ENCODE data around the gene PEX14.

PEX14 gene

DNA sequence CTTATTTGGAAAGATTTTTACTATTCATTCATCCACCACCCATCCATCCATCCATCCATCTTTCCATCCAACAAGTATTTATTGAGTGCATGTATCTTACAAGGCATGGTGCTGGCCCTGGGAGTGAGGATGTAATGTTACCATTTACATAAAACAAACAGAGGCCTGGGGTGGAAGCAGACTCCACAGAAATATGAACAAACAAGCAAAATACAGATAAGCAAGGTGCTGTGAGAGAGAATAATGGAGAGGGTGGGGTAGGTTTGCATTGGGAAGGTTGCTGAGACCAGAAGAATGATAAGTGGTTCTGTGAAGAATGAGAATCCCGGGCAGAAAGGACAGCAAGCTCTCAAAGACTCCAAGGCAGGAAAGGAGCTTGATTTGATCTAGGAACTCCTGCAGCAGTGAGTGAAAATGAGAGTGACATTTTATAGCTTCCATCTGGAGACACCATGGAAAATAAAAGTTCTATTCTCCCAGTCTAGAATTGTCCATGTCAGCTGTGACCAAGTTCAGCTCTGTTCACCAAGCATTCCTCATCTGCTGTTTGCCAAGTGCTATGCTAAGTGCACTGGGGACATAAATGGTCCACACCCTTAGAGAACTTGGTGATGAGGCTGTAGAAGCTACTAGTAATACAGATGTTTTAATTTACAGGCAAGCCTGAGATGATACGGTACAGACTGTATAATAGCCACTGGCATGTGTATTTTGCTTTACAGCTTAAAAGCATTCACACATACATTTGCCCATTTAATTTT, 75.3 kb downstream of the PEX14 start:
- no peak for DNase-seq

GRCh38 chr1:10553118-10553517, 78.4 kb downstream of the PEX14 start:
- DNase-seq = no peak

GRCh38 chr1:10555635-10556429, 81.1 kb downstream of the PEX14 start:
- no peak for DNase-seq

- no peak for DNase-seq
Measured at GRCh38 chr1:10556430-10557005, 81.8 kb downstream of the PEX14 start.

- no peak for DNase-seq
Measured at GRCh38 chr1:10557714-10558113, 83.0 kb downstream of the PEX14 start.

GRCh38 chr1:10559386-10559785, 84.6 kb downstream of the PEX14 start:
- DNase-seq = no peak

GRCh38 chr1:10561497-10561896, 86.7 kb downstream of the PEX14 start:
- no peak for DNase-seq

DNA sequence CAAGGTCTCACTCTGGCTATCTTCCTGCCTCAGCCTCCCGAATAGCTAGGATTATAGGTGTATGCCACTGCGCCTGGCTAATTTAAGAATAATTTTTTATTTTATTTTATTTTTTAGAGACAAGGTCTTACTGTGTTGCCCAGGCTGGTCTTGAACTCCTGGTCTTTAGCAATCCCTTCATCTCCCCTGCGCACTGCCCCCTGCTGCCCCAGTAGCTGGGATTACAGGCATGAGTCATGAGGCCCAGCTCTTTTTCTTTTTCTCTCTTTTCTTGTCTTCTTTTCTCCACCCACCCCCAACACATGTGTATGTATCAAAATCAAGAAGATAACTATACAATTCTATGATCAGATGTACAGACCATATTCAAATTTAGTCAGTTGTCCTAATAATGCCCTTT, 87.2 kb downstream of the PEX14 start:
- DNase-seq = no peak

DNA sequence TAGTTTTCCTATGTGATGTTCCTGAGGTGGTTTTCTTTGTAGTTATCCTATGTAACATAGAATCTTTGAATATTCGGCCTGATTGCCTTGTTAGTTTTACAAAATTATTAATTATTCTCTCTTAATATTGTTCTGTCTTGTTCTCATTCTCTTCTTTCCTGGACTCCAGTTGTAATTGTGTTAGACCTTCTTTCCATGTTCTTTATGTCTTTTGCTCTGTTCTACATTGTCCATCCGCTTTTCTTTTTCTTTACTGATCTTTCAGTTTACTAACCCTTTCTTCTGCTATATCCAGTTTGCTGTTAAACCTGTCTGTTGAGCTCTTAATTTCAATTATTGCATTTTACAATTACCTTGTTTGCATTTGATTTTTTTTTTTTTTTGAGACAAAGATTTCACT, 89.3 kb downstream of the PEX14 start:
- no peak for DNase-seq

- no peak for DNase-seq
Measured at GRCh38 chr1:10569531-10569930, 94.8 kb downstream of the PEX14 start.

- DNase-seq = no peak
Measured at GRCh38 chr1:10575616-10576015, 100.9 kb downstream of the PEX14 start.

- no peak for DNase-seq
Measured at GRCh38 chr1:10578070-10578469, 103.3 kb downstream of the PEX14 start.

GRCh38 chr1:10583641-10584040, 108.9 kb downstream of the PEX14 start:
- no peak for DNase-seq

DNA sequence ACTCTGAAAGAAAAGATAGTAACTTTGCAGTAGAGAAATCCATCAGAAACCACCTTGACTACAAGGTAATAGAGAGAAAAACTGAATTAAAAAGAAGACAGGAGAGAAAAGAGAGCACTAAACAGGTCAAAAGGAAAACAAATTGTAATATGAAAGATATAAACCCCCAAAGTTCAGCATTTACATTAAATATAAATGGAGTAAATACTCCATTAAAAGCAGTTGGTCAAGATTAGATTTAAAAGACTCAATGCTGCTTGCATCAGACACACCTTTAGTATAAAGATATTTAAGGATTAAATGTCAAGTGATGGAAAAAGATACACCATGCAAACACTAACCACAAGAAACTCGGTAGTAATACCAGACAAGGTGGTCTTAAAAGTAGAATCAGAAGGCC, 110.5 kb downstream of the PEX14 start:
- DNase-seq = no peak

DNA sequence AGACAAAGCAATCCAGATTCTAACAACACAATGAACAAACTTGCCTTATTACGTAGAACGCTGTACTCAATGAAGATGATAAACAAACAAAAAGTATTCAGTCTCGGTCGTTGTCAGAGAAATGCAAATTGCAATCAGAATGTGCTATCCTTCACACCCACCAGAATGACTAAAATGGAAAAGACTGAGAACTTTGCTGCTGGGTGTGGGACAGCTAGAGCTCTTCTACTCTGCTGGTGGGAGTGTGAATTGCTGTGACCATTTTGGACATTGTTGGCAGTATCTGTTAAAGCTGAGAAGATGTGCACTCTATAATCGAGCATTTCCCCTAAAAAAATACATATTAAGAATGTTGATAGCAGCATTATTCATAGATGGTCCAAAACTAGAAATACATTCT, 111.4 kb downstream of the PEX14 start:
- no peak for DNase-seq

- DNase-seq = no peak
Measured at GRCh38 chr1:10588640-10589039, 113.9 kb downstream of the PEX14 start.

DNA sequence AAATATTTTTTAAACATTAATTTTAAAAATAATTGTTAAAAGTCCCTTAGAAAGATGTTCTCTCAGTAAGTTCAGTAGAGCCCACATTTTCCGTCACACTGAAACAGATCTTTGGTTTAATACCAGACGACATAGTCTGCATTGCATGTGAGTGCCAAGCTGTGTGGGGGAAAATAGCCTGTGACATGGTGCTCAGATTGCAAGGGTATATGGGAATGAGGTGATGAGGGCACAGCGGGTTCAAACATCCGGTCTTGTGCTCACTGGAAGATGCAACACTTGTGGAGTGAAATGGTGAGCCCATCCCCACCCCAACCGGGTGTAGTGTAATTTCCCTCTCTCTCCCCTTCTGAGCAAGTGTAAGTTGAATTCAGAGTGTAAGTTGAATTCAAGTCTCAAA, 114.3 kb downstream of the PEX14 start:
- DNase-seq = no peak

DNA sequence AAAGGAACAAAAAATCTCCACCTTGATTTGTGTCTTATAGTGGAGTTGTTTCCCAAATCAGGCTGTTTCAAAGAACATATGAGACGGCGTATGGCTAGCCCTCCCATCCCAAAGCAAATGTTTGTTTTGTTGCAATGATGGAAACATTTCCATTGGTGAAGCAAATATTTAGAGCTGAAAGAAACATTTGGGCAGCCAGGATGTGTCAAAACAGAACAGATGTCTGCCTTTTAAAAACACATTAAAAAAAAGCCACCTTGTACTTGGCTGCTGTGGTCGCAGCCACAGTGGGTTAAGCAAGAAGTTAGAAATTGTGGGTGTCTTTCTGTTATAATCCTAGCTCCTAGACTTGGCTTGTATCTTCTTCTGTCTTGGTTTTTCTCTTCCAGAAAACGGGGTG, 116.3 kb downstream of the PEX14 start:
- DNase-seq = no peak

DNA sequence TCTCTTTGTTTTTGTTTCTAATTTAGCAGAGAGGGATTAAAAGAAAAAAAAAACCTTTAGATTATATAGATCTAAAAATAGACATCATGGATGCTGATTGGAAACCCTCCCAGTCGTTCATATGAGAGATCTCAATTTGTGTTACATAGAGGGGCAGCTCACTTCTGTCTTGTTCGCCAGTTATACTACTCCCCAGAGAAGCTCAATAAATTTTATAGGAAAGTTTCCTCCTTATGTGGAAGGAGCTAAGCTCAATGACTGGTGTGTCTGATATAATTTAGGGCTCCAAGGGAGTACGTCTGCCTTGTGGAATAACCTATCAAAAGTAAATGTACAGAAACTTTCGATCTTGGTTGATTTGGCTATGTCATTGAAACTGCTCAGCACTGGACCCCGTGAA, 117.6 kb downstream of the PEX14 start:
- no peak for DNase-seq

DNA sequence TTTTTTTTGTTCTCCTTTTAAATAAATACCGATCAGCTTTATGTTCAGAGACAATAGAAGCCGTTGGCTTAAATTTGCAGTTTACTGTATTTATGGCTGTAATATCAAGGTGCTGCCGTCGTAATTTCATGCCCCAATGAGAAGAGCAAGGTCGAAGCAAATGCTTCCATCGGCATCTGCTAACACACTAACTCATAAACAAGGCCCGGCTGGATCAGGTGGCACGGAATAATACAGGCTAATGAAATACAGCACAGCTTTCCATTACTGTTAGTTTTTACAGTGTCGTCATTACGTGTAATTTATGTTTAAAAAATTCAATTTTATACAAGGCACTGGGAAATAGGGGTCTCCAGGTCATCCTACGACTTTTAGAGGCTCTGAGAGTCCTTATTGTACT, 119.0 kb downstream of the PEX14 start:
- no peak for DNase-seq

DNA sequence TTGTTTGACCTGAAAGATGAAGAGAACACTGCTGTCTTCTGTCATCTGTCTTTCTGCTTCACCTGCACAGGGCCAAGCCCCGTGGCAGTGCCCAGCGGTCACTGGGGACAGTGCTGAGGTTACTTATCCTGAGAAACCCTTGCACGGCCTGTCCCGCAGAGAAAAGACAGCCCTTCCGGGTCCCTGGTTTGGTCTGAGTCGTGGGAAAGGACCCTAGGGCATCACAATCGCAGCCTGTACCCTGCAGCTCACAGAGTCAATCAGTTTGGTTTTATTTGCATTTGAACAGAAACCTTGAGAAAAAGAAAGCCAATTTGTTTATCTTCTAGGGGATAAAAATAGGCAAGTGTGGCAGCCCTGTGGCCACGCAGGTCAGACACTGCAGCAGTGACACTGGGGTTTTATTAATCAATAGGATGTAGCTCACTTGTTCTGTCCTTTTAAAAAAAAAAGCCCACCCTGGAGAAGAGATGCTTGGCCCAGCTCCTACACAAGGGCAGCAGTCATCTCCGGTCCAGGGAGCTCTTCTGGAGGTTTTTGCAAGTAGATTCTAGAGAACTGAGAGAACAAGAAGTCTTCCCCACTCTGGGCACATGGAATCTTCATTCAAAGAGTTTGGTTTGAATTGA, 120.0 kb downstream of the PEX14 start:
- no peak for DNase-seq

DNA sequence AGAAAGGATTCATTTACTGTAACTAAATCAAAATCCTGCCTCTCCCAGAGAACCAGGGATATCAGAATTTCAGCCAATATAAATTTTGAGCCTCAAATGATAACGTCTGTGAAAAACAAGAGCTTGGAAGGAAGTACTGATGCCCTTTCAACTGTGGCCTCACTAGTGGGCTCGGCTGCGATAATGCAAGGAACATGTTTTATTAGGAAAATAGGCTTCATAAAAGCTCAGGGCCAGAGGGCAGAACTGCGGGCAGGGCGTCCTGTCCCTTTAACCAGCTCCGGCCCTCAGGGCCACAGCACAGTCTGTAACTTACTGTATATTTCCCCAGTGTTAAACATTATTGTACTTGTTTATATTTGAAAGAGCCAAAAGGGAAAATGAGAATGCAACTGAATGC, 122.0 kb downstream of the PEX14 start:
- no peak for DNase-seq

DNA sequence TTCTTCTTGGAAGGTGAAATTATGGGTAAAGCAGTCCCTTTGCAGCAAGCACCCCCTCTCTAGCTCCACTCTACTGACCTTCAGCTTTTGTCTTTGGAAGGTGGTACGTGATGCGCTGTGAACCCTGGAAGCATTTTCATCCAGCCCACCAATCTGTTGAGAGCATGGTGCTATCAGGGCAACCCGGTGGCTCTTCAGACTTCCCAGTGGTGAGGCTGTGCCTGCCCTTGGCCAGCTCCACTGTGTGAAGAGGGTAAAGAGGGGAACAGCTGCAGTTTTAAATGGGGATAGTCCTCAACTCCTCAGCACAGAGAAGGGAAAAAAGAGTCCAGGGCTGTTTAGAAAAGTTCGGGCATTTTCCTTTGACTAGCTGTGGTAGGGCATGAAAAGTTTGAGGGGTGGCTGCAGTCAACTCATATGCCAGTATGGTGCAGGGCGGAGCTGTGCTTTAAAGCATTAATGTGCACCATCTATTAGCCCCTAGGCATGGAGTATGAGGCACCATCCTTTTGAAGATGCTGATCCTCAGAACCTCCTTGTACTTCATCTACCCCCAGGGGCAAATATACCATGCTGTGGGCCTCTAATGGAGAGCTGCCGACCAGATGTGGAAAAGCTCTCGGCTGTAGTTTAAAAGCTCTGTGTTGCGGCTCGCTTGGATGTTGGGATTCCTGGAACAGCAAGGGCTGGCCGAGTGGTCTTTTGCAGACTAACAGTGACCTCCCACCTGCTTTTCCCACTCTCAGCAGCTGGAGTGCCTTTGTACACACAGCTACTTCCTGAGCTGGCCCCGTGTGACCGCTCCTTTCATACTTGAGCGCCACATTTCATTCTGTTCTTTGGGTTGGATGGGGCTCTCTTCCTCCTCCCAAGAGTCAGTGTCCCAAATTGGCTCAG, 123.0 kb downstream of the PEX14 start:
- no peak for DNase-seq

Data from NCI-H446 (cell line).